NCI-H2227 (cell line): ENCODE measurements around the gene CDH22.

Source experiments
- DNase-seq: peaks from one replicate; lab custom pipeline; 2025; ENCODE audit not compliant: unreplicated experiment; lab: John Stamatoyannopoulos, UW

CDH22 gene

DNA sequence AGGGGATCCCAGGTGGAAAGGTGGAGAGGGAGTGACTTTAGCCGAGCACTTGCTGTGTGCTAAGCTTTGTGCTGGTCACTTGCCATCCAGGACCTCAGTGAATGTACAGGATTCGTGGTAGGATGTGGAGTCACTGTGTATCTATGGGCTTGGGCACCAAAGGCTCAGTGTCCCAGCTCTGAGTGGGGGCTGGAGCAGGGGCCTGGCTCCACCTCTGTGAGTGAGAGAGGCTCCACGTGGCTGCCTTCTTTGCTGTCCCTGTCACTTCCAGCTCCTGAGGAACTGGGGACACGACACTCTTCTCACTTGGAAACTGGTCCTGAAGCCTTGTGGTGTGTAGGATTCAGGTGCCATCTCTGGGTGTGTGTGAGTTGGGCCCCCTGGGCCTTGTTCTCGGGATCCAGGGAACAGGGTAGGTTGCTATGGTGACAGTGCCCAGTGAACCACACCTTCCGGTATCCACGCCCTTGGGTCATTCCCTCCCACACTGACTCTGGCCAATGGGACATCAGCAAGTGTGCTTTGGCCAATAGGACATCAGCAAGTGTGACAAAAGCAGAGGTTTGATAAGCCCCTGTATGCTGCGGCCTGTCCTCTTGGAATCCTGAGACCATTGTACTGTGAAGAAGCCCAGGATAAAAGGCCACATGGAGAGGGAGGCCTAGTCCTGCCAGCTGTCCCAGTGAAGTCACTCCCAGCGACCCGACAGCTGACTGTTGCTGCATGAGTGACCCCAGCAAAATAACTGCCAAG lies 87.7 kb downstream of the CDH22 start:
- DNase-seq: peak; percentile 80

DNA sequence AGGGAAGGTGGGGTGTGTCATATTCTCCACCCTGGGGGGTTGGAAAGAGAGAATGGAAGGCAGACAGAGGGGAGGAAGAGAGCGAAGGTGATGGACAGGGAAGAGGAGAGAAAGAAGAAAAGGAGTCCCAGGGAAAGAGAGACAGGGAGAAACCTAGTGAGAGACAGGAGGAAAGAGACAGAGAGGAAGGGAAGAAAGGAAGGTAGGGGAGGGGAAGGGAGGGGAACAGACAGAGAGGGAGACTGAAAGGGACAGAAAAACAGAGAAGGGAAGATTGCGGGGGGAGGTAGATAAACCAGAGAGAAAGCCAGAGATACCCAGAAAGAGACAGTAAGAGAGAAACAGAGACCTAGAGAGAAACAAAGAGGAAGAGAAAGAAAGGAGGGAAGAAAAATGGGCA lies 88.4 kb downstream of the CDH22 start:
- DNase-seq: no peak

DNA sequence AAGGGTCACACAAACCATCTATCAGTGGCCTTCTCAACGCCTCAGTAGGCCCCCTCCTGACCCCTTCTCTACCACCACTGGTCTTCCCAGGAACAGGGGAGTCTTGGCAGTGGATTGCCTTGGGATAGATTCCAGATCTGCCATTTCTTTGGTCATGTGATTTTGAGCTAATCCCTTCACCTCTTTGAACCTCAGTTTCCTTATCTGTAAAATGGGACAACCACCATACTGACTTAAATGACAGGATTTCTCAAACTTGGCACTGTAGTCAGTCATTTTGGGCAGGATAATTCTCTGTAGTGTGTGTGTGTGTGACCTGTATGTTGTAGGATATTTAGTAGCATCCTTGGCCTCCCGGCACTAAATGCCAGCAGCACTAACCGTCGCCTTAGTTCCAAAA lies 89.1 kb downstream of the CDH22 start:
- DNase-seq: no peak

DNA sequence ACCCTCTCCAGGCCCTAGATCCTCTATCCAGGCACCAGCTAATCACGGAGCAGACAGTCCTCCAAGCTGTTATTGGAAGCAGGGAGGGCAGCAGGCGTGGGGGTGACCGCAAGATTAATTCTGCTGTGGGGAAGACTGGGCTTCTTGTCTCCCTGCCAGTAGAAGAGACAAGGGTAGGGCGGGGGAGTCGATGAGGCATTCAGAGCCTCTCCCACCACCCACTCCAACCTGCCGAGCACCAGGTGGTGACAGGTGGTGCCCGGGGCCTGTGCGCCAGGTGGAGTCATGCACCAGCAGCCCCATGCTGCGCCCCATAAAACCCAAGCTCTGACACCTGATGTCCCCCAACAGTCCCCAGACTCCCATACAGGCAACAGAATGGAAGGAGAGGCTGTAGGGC lies 89.6 kb downstream of the CDH22 start:
- no peak for DNase-seq

DNA sequence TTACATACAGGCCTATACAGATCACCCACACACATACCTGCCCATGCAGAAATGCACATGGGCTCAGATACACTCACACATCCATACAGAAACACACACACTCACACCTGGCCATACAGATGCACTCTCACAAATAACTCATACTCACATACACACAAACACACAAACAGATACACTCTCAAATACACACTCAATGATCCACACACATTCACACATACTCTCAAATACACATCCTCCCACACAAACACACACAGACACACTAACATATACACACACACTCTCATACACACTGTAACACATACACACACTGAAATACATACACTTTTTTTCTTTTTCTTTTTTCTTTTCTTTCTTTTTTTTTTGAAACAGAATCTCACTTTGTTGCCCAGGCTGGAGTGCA lies 90.7 kb downstream of the CDH22 start:
- DNase-seq: no peak

DNA sequence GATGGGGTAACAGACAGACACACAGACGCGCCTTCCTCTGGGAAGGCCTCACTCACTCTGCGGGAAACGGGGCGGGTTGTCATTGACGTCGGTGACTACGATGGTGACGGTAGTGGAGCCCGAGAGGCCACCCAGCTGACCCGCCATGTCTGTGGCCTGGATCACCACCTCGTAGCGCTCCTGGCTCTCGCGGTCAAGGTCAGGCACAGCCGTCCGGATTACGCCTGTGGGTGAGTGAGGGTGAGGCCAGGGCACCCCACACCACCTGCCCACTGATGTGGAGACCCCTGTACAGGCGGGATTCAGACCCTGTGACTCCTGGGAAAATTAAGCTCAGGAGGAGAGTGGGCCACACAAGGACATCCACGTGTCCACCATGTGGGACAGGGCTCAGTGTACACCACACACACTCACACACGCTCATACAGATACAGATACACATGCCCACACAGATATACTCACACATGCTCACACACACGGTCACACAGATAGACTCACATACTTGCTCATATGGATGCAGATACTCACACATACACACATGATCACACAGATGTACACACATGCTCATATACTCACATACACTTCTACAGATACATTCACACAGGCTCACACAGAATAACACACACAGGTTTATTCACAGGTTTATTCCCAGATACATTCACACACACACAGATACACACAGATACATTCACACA lies 91.4 kb downstream of the CDH22 start:
- DNase-seq: no peak

DNA sequence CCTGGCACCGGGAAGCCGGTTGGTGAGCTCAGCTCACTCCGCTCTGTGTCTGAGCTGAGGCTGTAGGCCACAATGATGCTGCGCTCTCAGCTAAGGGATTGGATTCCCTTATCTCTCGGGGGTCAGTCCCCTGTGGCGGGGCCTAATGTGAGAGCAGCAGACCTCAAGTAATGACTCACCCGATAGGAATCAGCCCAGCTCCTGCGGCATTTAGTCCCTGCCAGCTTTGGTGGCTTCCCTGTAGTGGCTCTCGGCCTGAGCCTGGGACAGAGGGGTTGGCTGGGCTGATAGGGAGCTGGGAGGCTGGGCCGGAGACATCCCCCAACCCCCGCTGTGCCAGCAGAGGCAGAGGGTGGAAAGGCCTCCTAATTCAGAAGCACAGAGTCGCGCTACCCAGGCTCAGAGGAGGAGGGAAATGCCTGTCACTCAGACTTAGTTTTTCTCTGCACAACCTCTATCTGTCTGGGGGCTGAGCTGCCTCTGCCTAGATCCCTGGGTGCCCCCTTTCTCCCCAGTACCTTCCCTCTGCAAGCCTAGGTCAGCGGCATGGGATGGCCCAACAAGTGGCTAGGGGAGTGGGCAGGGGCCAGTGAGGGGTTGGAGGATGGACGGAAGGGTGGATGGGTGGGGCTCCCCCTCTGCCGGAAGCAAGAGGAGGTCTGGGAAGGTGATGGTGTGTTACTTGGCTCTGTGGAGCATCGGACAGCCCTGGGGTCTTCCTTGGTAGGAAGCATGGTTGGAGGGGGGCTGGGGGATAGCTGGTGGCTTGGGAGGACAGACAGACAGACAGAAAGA lies 92.2 kb downstream of the CDH22 start:
- peak; percentile 64 for DNase-seq

DNA sequence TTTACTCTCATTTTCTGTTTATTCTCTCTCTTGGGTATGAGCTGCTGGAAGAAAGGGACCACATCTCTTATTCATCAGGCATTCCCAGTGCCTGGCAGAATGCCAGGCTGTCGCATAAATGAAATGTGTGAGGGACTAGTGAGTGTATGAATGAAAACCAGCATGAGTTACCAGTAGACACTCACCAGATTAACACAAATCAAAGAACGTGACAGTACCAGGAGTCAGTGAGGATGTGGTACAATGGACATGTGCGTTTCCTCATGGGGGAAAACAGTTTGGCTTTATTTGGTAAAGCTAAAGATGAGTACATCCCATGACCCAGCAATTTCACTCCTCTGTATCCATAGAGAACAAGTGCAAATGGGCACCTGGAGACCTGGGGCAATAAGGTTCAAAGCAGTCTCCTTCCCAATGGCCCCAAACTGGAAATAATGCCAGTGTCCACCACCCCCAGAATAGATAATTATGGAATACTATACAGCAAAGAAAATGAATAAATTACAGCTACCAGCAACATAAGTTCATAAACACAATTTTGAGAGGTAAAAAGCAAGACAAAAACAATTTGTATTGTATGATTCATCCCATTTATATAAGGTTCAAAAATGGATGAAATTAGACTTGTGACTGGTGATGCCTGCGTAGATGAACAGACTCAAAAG lies 93.3 kb downstream of the CDH22 start:
- DNase-seq: peak; percentile 76

DNA sequence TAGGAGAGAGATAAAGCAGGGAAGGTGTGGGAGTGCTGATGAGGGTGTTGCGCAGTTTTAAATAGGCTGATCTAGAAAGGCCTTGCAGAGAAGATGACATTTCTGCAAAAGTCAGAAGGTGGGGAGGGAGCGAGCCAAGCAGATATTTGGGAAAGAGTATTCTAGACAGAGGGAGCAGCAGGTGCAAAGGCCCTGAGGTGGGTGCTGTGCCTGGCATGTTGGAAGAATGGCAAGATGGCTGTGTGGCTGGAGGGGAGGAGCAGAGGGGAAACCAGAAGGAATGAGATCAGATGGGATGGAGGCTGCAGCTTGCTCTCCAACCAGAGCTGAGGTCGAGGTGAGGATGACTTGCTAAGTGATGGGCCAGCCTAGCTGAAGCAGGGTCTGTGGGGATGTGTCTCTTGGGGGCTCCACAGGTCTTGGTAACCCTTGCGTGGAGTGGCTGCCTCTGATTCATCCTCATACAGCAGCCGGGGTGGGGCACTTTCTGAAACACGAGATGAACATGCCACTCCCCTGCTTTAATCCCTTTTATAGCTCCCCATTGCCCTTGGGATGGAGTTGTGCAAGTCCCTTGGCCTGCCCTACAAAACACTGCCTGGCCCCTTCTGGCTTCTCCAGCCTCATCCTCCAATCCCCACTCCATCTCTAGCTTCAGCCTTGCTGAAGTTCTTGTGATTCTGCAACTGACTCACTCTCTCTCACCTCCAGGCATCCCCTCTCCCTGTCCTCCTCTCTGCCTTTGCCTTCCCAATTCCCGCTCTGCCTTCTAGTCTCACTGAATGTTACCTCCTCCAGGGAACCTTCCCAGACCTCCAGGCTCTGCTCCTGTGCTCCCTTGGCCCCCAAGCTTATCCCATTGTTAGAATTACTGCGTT lies 94.1 kb downstream of the CDH22 start:
- DNase-seq: no peak

DNA sequence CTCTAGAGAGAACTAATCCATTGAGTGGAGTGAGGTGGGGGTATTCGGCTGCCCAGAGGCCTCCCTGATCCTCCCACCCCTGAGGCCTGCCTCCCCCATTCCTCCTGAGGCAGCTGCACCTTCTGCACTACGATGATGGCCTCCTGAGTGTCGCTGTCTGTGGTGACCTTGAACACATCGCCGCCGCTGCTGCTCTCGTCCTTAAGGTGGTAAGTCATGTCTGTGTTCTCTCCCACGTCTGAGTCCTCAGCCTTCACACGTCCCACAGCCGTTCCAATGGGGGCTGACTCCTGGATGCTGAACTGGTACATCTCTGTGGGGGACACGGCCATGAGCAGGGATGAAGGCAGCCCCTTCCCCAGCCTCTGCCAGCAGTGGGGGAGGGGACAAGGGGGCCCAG lies 95.4 kb downstream of the CDH22 start:
- no peak for DNase-seq

DNA sequence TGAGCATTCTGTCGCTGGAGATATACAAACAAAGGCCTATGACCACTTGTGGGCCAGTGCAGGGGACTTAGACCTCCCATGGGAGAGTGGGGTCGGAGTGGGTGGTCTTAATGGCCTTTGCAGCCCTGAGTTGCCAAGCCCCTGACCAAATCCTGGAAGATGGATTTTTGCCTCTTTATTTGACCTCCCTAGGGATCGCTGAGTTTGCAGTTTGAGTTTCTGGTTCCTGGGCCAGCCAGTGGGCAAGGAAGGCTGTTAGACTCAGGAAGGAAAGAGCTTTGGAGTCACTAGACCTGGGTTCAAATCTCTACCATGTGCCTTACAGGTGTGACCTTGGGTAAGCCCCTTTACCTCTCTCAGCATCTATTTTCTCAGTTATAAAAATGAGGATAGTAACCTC lies 96.0 kb downstream of the CDH22 start:
- DNase-seq: no peak

DNA sequence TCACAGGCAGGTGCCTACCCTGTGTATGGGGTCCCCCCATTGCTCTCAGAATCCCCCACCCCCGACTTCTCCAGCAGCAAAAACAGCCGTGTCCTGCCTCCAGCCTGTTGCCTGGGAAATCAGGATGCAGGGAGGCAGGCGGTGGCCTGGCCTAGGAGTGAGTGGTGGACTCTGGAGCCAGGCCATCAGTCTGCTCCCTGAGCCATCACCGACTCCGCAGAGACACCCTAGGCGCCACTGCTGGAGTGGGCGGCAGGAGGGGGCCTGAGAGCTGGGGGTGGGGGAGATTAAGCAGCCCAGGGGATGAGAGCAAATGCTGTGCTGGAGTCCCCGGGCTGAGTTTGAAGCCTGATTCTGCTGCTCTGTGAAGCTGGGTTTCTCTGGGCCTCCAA lies 97.0 kb downstream of the CDH22 start:
- no peak for DNase-seq

DNA sequence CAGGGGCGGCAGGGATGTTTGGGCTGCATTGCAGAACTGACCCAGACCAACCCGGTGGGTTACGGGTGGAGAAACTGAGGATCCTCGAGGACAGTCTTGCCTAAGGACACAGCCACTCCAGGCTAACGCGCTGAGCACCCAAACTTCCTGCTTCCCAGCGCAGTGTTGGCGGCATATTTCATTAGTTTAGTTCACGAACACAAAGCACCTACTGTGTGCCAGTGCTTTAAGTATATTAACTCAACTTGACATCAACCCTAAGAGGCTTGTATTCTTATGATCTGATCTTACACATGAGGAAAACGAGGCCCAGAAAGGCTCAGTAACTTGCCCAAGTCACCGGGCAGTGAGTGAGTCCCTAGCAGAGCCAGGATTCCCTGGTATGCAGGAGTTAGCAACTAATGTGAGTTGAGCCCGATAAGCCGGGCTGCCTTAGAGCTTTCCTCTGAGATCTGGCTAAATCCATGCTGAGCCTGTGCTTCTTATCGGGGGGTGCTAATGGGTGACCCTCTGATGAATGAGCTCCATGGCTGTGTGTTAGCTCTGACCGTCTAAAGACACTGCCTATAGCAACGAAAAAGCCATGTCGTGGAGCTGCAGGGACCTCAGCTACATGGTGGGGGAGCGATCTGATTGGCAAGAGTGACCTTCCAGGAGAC lies 97.5 kb downstream of the CDH22 start:
- no peak for DNase-seq

DNA sequence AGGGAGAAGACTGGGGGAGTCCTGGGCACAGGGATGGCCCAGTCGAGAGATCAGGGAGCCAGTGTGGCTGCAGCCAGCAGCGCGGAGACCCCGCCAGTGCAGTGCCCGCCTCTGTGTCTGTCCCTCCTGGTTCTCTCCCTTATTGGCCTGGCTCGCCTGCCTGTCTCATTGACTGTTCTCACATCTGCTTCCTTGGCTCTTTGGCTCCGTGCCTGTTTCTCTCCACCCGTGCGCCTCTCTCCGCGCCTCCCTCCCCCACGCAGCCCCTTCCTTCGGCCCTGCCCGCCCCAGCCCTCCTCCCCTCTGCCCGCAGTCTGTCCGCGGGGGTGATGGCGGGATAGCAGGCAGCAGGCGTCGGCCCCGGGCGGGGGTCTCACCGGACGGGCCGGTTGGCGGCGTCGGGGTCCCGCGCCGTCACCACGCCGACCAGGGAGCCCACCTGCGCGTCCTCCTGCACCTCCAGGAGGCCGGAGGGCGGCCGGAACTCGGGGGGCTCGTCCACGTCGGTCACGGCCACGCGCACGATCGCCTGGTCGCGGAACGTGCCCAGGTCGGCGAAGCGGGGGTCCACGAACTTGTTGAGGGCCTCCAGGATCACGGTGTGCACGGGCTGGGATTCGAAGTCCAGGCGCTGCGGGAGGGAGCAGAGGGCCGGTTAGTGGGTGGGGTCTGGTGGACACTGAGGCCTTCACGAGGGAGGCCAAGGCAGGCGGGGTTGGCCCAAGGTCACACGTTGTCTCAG lies 98.2 kb downstream of the CDH22 start:
- peak; percentile 15 for DNase-seq

DNA sequence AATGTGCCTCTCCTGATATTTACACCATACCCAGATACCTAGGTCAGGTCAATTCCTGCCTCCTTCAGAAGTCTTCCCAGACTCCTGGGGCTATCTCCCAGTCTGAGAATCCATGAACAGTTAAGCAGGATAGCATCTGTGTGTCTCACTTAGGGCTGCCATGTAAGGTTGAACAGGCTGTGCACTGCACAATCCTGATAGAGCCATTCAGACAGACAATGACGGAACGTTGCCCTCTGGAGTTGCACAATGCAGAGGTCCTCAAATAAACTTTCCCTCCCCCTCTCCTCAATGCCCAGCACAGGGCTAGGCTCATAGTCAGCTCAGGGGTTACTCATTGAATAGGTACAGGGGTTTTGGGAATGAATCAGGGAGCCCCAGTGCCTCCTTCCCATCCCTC lies 100.5 kb downstream of the CDH22 start:
- DNase-seq: no peak

DNA sequence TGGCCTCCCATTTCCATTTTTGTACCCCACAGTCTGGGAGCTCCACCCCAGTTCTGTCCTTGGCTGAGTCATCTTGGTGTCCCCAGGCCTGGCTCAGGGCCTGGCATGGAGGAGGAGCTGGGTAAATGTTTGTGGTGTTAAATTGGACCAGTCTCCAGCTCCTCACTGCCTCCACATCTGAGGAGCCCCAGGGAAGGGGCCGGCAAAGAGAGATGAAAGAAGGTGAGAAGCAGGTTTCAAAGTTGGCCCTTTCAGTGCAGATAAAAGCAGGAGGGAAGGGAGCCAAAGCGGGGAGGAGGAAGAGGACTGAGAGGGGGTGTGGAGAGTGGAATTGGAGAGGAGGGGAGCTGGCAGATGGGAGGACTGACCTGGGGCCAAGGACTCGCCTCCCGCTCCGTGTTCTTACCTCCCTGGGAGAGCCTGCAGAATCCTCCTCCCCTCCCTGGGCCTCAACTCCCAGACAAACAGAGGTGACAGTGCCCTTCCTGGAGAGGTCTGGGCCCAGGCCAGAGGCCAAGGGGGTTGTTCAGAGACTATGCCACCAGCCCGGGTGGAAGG lies 101.2 kb downstream of the CDH22 start:
- DNase-seq: no peak

DNA sequence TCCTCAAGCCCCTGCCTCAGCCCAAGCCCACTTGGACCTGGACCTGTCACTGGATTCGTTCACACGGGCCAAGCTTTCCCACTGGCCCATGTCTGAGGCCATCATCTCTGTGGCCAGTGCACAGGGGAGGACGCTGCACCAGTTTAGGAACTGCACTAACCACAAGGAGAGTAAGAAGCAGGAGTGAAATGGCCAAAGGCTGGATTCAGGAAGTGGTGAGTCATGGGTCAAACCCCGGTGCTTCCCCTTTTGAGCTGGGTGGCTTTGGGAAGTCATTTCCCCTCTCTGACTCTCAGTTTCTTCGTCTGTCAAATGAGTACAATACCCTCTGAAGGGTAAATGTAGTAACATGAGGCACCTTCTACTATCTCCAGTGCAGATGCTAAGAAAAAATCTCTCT lies 102.3 kb downstream of the CDH22 start:
- DNase-seq: no peak

DNA sequence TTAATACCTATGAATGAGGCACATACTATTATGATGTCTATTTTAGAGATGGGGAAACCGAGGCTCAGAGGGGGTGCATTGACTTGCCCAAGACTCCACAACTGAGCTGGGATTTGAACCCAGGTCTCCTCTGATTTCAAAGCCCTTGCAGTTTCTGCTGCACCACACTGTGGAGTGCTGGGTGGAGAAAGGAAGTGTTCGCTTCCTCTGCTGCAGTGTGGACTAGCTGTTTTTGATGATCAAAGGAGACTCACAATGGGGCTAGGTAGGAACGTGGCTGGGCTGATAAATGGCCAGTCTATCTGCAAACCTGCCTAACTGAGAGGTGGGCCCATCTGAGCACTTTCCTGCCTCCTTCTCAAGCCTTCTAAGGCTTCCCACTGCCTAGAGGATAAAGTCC lies 102.9 kb downstream of the CDH22 start:
- no peak for DNase-seq

DNA sequence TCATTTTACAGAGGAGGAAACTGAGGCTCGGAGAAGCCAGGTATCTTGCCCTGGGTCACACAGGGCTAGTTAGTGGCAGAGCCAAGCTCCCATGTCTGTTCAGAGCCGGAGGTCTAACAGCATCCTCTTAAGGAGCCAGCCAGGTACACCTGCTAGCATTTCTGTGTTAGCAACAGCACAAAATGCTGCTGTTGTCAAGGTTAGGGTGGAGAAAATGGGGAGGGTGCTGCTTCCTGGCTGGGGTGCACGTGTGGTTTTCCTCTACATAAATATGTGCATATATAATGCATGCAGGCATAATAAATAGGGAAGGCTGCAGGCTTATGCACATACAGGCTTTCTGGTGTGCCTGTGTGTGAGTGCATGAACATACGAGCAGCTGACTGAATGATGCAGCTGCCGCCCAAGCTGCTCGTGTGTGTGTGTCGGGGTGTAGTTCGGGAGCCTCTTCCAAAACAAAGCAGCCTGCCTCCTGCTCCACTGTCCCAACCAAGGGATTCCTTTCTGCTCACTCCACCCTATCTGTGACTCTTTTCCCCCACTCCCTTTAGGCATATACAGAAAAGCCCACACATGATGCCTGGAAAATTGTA lies 103.6 kb downstream of the CDH22 start:
- no peak for DNase-seq
